NCI-H2107 treated with DMSO at 0.1 percent for 48 hours (cell line): Measurements from ENCODE around the gene ENTPD5.
"Not testable (repeated sequence)": the region's sequence is repeated elsewhere in the genome, so short reads cannot be mapped to it uniquely, and the experiment has no call there.

Experiments
- DNase-seq: peaks from one replicate; lab custom pipeline; 2025; ENCODE audit not compliant: unreplicated experiment; lab: John Stamatoyannopoulos, UW

ENTPD5 gene

GRCh38 chr14:74008843-74009499 is 10.1 kb downstream of the ENTPD5 start:
- DNase-seq: no peak

GRCh38 chr14:74005664-74006063 is 13.4 kb downstream of the ENTPD5 start:
- not testable (repeated sequence) for DNase-seq

GRCh38 chr14:73998726-73999125 is 20.4 kb downstream of the ENTPD5 start:
- DNase-seq: no peak

GRCh38 chr14:73997944-73998447 is 21.1 kb downstream of the ENTPD5 start:
- DNase-seq: no peak

- DNase-seq: peak; percentile 70
Observed at GRCh38 chr14:73997108-73997943, 21.8 kb downstream of the ENTPD5 start.

DNA sequence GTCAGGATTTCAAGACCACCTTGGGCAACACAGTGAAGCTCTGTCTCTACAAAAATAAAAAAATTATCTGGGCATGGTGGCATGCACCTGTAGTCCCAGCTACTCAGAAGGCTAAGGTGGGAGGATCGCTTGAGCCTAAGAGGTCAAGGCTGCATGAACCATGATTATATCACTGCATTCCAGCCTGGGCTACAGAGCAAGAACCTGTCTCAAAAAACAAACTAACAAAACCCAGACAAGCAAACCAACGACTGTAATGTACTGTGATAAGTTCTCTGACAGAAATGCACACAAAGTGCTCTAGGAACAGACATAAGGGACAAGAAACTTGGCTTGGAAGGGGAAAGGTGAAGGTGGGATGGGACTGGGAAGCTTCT is 22.4 kb downstream of the ENTPD5 start:
- DNase-seq: no peak

DNA sequence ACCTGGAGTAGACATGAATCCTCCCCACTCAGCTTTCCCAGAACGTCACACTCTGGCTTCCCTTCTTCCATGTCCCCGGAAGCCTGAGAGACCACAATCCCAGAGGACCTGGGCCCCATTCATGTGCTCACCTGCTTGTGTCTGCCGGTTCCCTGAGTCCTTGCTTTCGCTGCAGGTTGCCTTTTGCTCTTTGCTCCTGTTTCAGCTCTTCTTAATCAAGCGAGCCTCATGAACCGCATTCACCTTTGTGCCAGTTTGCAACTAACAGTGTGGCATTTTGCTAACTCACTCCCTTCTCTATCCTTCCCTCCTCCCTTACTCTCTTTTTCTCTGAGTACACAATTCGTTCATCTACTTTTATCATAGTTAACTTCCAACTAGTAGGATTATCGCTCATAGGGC is 23.1 kb downstream of the ENTPD5 start:
- peak; percentile 95 for DNase-seq

DNA sequence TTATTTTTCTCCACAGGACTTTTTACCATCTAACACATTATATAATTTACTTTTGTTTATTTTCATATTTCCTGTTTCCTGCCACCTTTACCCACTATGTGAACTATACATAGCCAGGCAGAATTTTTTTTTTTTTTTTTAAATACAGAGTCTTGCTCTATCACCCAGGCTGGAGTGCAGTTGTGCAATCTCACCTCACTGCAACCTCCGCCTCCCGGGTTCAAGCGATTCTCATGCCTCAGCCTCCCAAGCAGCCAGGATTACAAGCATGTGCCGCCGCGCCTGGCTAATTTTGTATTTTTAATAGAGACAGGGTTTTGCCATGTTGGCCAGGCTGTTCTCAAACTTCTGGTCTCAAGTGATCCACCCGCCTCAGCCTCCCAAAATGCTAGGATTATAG is 24.2 kb downstream of the ENTPD5 start:
- not testable (repeated sequence) for DNase-seq

DNA sequence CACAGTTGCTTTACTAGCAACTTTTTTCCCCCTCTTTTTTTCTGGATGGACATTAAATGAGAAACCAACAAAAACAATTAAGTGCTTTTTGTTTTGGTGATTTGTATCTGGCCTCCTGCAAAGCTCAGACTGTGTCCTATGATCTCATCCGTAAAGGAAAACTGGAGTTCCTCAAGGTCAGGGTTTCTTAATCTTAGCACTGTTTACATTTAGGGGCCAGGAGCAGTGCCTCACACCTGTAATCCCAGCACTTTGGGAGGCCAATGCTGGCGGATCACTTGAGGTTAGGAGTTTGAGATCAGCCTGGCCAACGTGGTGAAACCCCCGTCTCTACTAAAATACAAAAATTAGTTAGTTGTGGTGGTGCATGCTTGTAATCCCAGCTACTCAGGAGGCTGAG is 28.0 kb downstream of the ENTPD5 start:
- no peak for DNase-seq

DNA sequence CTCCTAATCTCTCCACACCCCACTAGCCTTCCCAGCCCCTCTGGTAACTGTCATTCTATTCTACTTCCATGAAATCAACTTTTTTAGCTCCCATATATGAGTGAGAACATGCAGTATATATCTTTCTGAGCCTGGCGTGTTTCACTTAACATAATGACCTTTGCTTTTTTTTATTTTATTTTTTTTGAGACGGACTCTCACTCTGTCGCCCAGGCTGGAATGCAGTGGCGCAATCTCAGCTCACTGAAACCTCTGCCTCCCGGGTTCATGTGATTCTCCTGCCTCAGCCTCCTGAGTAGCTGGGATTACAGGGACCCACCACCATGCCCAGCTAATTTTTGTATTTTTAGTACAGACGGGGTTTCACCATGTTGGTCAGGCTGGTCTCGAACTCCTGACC is 30.4 kb downstream of the ENTPD5 start:
- not testable (repeated sequence) for DNase-seq

DNA sequence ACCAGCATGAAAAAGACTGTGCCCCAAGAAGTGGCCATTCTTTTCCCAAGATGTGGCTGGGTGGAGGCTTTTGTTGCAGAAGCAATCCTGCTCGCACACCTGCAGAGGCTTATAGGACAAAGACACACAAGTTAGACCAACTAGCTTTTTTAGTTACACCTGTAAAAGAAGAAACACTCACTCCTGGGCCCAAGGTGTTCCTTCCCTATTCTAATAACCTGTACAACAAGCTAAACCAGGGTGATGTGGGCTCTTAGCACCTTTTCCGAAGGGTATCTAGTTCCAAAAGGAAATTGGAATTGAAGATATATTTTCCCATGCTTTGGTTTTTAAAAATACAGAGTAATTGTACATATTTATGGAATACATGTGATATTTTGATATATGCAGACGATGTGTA is 31.0 kb downstream of the ENTPD5 start:
- no peak for DNase-seq

GRCh38 chr14:73977896-73978295 is 41.2 kb downstream of the ENTPD5 start:
- no peak for DNase-seq

GRCh38 chr14:73976125-73976524 is 43.0 kb downstream of the ENTPD5 start:
- no peak for DNase-seq

- peak; percentile 34 for DNase-seq
Observed at GRCh38 chr14:73973497-73973896, 45.6 kb downstream of the ENTPD5 start.

DNA sequence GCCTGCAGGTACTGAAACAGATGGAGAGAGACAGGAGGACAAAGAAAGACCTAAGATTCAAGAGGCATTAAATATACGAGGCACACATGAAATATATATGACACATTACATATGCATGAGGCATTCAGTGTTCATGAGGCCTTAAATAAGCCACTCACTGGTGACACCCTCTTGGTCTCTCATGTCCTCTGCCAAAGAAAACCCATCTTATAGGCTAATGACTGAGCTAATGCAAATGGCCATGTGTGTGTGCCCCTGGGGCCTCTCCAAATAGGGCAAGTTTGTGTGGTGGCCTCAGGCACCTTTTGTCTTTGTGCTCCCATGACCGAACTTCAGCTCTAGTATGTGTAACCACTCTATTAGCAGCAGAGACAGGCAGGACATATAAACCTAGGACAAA is 50.2 kb downstream of the ENTPD5 start:
- no peak for DNase-seq

DNA sequence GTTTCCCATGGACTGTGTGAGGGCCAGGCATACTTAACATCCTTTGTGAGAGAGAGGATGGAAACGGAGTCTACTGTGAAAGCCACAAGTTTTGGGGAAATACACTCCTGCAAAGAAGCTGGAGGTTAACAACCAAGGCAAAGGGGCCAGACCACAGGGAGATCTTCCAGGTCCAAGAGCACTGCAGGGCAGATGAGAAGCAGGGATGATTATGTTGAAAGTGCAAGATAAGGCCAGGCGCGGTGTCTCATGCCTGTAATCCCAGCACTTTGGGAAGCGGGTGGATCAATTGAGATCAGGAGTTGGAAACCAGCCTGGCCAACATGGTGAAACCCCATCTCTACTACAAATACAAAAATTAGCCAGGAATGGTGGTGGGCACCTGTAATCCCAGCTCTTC is 53.9 kb downstream of the ENTPD5 start:
- DNase-seq: no peak

DNA sequence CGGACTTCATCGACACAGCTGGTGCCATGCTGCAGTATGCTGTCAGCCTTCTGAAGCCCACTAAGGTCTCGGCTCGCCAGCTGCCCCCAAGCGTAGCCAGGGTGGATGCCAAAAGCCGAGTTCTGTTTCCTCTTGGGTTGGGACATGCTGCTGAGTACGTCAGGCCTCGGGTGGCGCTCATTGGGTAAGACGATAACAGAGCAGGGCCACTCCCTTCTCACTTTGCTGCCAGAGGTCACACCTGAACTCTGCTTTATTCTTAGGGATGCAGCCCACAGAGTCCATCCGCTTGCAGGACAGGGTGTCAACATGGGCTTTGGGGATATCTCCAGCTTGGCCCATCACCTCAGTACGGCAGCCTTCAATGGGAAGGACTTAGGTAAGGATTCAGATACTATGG is 57.9 kb downstream of the ENTPD5 start:
- no peak for DNase-seq

- no peak for DNase-seq
Observed at GRCh38 chr14:73958591-73958990, 60.5 kb downstream of the ENTPD5 start.

DNA sequence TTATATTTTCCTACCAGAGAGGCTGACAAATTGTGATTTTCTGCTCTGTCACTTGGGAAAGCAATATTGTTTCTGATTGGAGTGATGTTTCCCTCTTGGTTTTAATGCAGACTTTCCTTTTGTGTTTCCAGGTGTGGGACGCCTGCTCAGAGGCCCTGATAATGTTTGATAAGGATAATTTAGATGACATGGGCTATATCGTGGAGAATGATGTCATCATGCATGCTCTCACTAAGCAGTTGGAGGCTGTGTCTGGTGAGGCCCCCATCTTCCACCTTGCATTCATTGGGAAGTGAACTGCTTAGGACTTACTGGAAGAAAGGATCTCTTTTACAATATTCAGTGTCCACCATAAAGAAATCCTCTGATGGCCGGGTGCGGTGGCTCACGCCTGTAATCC is 63.4 kb downstream of the ENTPD5 start:
- no peak for DNase-seq

GRCh38 chr14:73953731-73954130 is 65.4 kb downstream of the ENTPD5 start:
- no peak for DNase-seq

GRCh38 chr14:73949752-73950734 is 69.0 kb downstream of the ENTPD5 start, which contains the start of the genes COQ6 and FAM161B:
Gene COQ6, plus strand, starts transcription at chr14:73950302. Its CDS starts 31 bp downstream, at chr14:73950333.
Gene FAM161B, minus strand, starts transcription at chr14:73950094. Its CDS starts 68 bp downstream, at chr14:73950026.
- DNase-seq: peak; percentile 98
